ENCODE data around the gene CACNB1. TPM values are rescaled to one million over a fixed set of nuclear protein-coding genes. Genes with fewer than 3 reads are reported as not detected.

The CACNB1 gene
- total RNA-seq, 2 experiments from 2014 or later: 14.9 to 15.5 TPM

DNA sequence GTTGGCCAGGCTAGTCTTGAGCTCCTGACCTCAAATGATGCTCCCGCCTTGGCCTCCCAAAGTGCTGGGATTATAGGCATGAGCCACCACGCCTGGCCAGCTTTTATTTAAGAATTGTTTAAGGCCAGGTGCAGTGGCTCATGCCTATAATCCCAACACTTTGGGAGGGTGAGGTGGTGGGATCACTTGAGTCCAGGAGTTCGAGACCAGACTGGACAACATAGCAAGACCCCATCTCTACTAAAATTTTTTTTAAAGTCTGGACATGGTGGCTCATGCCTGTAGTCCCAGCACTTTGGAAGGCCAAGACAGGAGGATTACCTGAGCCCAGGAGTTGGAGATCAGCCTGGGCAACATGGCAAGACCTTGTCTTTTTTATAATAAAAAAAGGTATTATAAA lies 51.2 kb downstream of the CACNB1 start:
- Mint-ChIP-seq H3K27me3 (no peaks in the 10 kb centered on the region), H3K9me3 (no peaks in the 10 kb centered on the region), H3K27ac (no peak overlapping the region), H3K4me3 (no peak overlapping the region), H3K4me1 (ENCODE audit: low read depth) (peaks cover 34% of the 10 kb centered on the region), H3K36me3 (ENCODE audit: low read depth) (peaks cover 6% of the 10 kb centered on the region)
- DNase-seq (no peak), ATAC-seq (ENCODE audit: poor library complexity) (no peak)
- ChIA-PET POLR2A (no interaction called here), CTCF (interaction anchor here (1.4 kb wide), 1 partner anchor 18 kb away, joined by 4 read pairs; no protein-coding TSS in a partner anchor)
- H3K4me3 ChIP-seq (ENCODE audit: low read length): no peak overlapping the region
- peaks cover 0 to 5% of the 10 kb centered on the region in 2 experiments for H3K27me3 ChIP-seq (ENCODE audit: control insufficient read depth in 1 of 2, insufficient read depth in 2 of 2, low read length in 2 of 2)
- H3K27ac ChIP-seq (ENCODE audit: low read depth in 1 of 2, low read length in 2 of 2): no peak overlapping the region
- TF ChIP-seq, protein P1, sequence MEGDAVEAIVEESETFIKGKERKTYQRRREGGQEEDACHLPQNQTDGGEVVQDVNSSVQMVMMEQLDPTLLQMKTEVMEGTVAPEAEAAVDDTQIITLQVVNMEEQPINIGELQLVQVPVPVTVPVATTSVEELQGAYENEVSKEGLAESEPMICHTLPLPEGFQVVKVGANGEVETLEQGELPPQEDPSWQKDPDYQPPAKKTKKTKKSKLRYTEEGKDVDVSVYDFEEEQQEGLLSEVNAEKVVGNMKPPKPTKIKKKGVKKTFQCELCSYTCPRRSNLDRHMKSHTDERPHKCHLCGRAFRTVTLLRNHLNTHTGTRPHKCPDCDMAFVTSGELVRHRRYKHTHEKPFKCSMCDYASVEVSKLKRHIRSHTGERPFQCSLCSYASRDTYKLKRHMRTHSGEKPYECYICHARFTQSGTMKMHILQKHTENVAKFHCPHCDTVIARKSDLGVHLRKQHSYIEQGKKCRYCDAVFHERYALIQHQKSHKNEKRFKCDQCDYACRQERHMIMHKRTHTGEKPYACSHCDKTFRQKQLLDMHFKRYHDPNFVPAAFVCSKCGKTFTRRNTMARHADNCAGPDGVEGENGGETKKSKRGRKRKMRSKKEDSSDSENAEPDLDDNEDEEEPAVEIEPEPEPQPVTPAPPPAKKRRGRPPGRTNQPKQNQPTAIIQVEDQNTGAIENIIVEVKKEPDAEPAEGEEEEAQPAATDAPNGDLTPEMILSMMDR (IDR thresholded peaks at IDR 0.05): no peak
- intact Hi-C loops (cut with DNase I, micrococcal nuclease): no loop called here
- peaks cover 27% of the 10 kb centered on the region for H3K4me1 ChIP-seq (ENCODE audit: insufficient read depth, low read length)
- H3K36me3 ChIP-seq (ENCODE audit: insufficient read depth, low read length): no peaks in the 10 kb centered on the region
- no peaks in the 10 kb centered on the region for H3K9me3 ChIP-seq (ENCODE audit: control insufficient read depth in 1 of 2, insufficient read depth in 1 of 2, low read length in 2 of 2)

DNA sequence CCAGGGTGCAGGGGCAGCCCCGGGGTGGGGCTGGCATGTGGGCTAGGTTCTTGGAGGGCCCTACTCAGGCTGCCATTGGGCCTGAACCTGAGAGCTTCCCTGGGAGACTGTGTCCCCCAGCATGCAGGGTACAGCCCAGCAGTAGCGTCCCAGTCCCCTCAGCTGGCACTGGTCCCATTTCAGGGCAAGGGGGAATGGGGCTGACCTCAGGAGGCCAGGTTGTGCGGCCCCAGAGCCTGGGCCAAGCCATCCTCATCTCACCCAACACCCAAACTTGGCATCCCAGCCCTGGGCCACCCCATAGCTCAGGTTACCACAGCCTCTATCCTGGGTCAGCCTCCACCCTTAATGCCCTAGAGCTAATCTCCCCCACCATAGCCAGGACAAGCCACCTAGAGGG lies 52.3 kb downstream of the CACNB1 start:
- DNase-seq: no peak
- TF ChIP-seq, protein P1 (IDR thresholded peaks at IDR 0.05): no peak
- H3K36me3 Mint-ChIP-seq (ENCODE audit: low read depth): peaks cover 6% of the 10 kb centered on the region
- Histone ChIP-seq H3K4me3 (ENCODE audit: low read length) (no peak overlapping the region), H3K36me3 (ENCODE audit: insufficient read depth, low read length) (no peaks in the 10 kb centered on the region), H3K9me3 (ENCODE audit: control insufficient read depth in 1 of 2, insufficient read depth in 1 of 2, low read length in 2 of 2) (no peaks in the 10 kb centered on the region), H3K27ac (ENCODE audit: low read depth in 1 of 2, low read length in 2 of 2) (no peak overlapping the region), H3K27me3 (ENCODE audit: control insufficient read depth in 1 of 2, insufficient read depth in 2 of 2, low read length in 2 of 2) (no peaks in the 10 kb centered on the region), H3K4me1 (ENCODE audit: insufficient read depth, low read length) (peaks cover 16% of the 10 kb centered on the region)
- H3K9me3 Mint-ChIP-seq: no peaks in the 10 kb centered on the region
- ATAC-seq (ENCODE audit: poor library complexity): no peak
- intact Hi-C loops (cut with DNase I, micrococcal nuclease): no loop called here
- CTCF ChIA-PET: interaction anchor here (0.9 to 1.4 kb wide), 2 partner anchors 19 to 22 kb away, joined by 3 to 4 read pairs; no protein-coding TSS in a partner anchor
- H3K27ac Mint-ChIP-seq: no peak overlapping the region
- POLR2A ChIA-PET: interaction anchor here (1.7 kb wide), 1 partner anchor 8 kb away, joined by 9 read pairs; no protein-coding TSS in a partner anchor
- no peak overlapping the region for H3K4me3 Mint-ChIP-seq
- no peaks in the 10 kb centered on the region for H3K27me3 Mint-ChIP-seq
- peaks cover 29% of the 10 kb centered on the region for H3K4me1 Mint-ChIP-seq (ENCODE audit: low read depth)

DNA sequence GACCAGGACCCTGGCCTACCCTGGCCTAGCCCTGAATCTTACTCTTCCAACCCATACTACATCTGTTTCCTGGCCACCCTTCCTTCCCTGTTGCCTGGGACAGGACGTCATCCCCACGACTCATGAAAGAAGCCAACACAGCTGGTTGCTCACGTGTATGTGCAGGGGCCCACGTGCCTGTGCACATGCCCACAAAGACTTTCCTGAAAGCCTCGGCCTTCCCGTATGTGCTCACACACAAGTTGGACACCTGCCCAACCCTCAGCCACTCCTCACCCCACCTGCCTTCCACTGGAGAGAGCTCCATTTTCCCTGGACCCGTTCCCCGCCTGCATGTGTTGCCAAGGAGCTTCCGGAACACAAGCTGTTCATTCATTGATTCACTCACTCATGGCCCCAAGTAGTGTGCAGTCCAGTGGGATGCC lies 53.0 kb downstream of the CACNB1 start:
- no peaks in the 10 kb centered on the region for H3K9me3 Mint-ChIP-seq
- Histone ChIP-seq H3K9me3 (ENCODE audit: control insufficient read depth in 1 of 2, insufficient read depth in 1 of 2, low read length in 2 of 2) (no peaks in the 10 kb centered on the region), H3K36me3 (ENCODE audit: insufficient read depth, low read length) (no peaks in the 10 kb centered on the region), H3K4me3 (ENCODE audit: low read length) (no peak overlapping the region), H3K27me3 (ENCODE audit: control insufficient read depth in 1 of 2, insufficient read depth in 2 of 2, low read length in 2 of 2) (no peaks in the 10 kb centered on the region), H3K27ac (ENCODE audit: low read depth in 1 of 2, low read length in 2 of 2) (no peak overlapping the region), H3K4me1 (ENCODE audit: insufficient read depth, low read length) (peaks cover 10% of the 10 kb centered on the region)
- POLR2A ChIA-PET: interaction anchor here (1.7 kb wide), 1 partner anchor 9 kb away, joined by 9 read pairs; no protein-coding TSS in a partner anchor
- intact Hi-C loops (cut with DNase I, micrococcal nuclease): no loop called here
- H3K36me3 Mint-ChIP-seq (ENCODE audit: low read depth): peaks cover 6% of the 10 kb centered on the region
- no peak for DNase-seq
- H3K4me3 Mint-ChIP-seq: no peak overlapping the region
- no peaks in the 10 kb centered on the region for H3K27me3 Mint-ChIP-seq
- no peak for ATAC-seq (ENCODE audit: poor library complexity)
- CTCF ChIA-PET: interaction anchor here (1.0 kb wide), 1 partner anchor 8 kb away, joined by 4 read pairs; no protein-coding TSS in a partner anchor
- H3K4me1 Mint-ChIP-seq (ENCODE audit: low read depth): peaks cover 22% of the 10 kb centered on the region
- TF ChIP-seq, protein P1 (IDR thresholded peaks at IDR 0.05): no peak
- H3K27ac Mint-ChIP-seq: no peak overlapping the region

Measured in CD4-positive, alpha-beta T cell (primary cell).